Stimulated activated CD4-positive, alpha-beta T cell treated with anti-CD3 and anti-CD28 coated beads, Interleukin-1b, Interleukin-23, amount 100 ng/mL, for 24 hours (primary cell): ENCODE results near the gene POMT1.

Source experiments
- DNase-seq, 4 experiments: peaks; one replicate each; pipeline ENCODE4 v3.0.0-alpha.2; 2020; ENCODE audit warnings: low read depth in 4 of 4, low spot score in 1 of 4

POMT1 gene

GRCh38 chr9:131475956-131476776 is 26.6 kb upstream of the POMT1 start:
- no peak for DNase-seq

- DNase-seq, result no peak
Observed at GRCh38 chr9:131476777-131477345, 25.9 kb upstream of the POMT1 start.

GRCh38 chr9:131477367-131477766 is 25.4 kb upstream of the POMT1 start:
- no peak for DNase-seq

GRCh38 chr9:131477816-131478419 is 24.8 kb upstream of the POMT1 start:
- no peak for DNase-seq

GRCh38 chr9:131478421-131478868 is 24.3 kb upstream of the POMT1 start:
- peak; percentile 26 to 40 (median 32) for DNase-seq

GRCh38 chr9:131478911-131479310 is 23.8 kb upstream of the POMT1 start:
- DNase-seq, result no peak

GRCh38 chr9:131480258-131480657 is 22.5 kb upstream of the POMT1 start:
- no peak for DNase-seq

- DNase-seq, result no peak
Observed at GRCh38 chr9:131481441-131482342, 21.0 kb upstream of the POMT1 start.

GRCh38 chr9:131482343-131483006 is 20.2 kb upstream of the POMT1 start:
- no peak for DNase-seq

- no peak for DNase-seq
Observed at GRCh38 chr9:131483319-131484050, 19.2 kb upstream of the POMT1 start.

GRCh38 chr9:131484051-131484445 is 18.7 kb upstream of the POMT1 start:
- DNase-seq, result no peak

GRCh38 chr9:131484560-131485185 is 18.0 kb upstream of the POMT1 start:
- no peak for DNase-seq

- DNase-seq, result no peak
Observed at GRCh38 chr9:131485206-131485605, 17.5 kb upstream of the POMT1 start.

- DNase-seq, result no peak
Observed at GRCh38 chr9:131485728-131486422, 16.8 kb upstream of the POMT1 start.

GRCh38 chr9:131487001-131487400 is 15.7 kb upstream of the POMT1 start:
- no peak for DNase-seq

- no peak for DNase-seq
Observed at GRCh38 chr9:131487621-131488031, 15.1 kb upstream of the POMT1 start.

- DNase-seq, result no peak
Observed at GRCh38 chr9:131490514-131490913, 12.2 kb upstream of the POMT1 start.

- no peak for DNase-seq
Observed at GRCh38 chr9:131491001-131491710, 11.6 kb upstream of the POMT1 start.
